HL-60/S4 (cell line): Measurements from ENCODE around the gene DNM3.

ENCODE experiments used
- in situ Hi-C: fragments of 300-500 bp; cut with MboI; formaldehyde crosslinking; loops from 2 replicates; pipeline ENCODE4 v1.14.3; 2022; ENCODE audit warnings: low sequenced_read_pairs

Gene DNM3

GRCh38 chr1:172162236-172162635 lies 320.9 kb downstream of the DNM3 start:
- in situ Hi-C loops = no loop called here

- in situ Hi-C loops = no loop called here
Observed at GRCh38 chr1:172163498-172164215, 322.4 kb downstream of the DNM3 start.

- in situ Hi-C loops = no loop called here
Observed at GRCh38 chr1:172165403-172165802, 324.1 kb downstream of the DNM3 start.

- in situ Hi-C loops = no loop called here
Observed at GRCh38 chr1:172167796-172168596, 326.7 kb downstream of the DNM3 start.

GRCh38 chr1:172168597-172168872 lies 327.2 kb downstream of the DNM3 start:
- in situ Hi-C loops = no loop called here

GRCh38 chr1:172169836-172170235 lies 328.5 kb downstream of the DNM3 start:
- in situ Hi-C loops = no loop called here

GRCh38 chr1:172172352-172172831 lies 331.1 kb downstream of the DNM3 start:
- in situ Hi-C loops = no loop called here

- in situ Hi-C loops = no loop called here
Observed at GRCh38 chr1:172176206-172176605, 334.9 kb downstream of the DNM3 start.

- in situ Hi-C loops = no loop called here
Observed at GRCh38 chr1:172177849-172178248, 336.6 kb downstream of the DNM3 start.

GRCh38 chr1:172178886-172179285 lies 337.6 kb downstream of the DNM3 start:
- in situ Hi-C loops = no loop called here

- in situ Hi-C loops = no loop called here
Observed at GRCh38 chr1:172179918-172180317, 338.6 kb downstream of the DNM3 start.

GRCh38 chr1:172180501-172181285 lies 339.4 kb downstream of the DNM3 start:
- in situ Hi-C loops = no loop called here

GRCh38 chr1:172184506-172185191 lies 343.4 kb downstream of the DNM3 start:
- in situ Hi-C loops = no loop called here

GRCh38 chr1:172185211-172185610 lies 343.9 kb downstream of the DNM3 start:
- in situ Hi-C loops = no loop called here

GRCh38 chr1:172185996-172186395 lies 344.7 kb downstream of the DNM3 start:
- in situ Hi-C loops = no loop called here

GRCh38 chr1:172201572-172201971 lies 360.3 kb downstream of the DNM3 start:
- in situ Hi-C loops = no loop called here

GRCh38 chr1:172203135-172203823 lies 362.0 kb downstream of the DNM3 start:
- in situ Hi-C loops = no loop called here

- in situ Hi-C loops = no loop called here
Observed at GRCh38 chr1:172203902-172204301, 362.6 kb downstream of the DNM3 start.

GRCh38 chr1:172206256-172206655 lies 365.0 kb downstream of the DNM3 start:
- in situ Hi-C loops = no loop called here

GRCh38 chr1:172208635-172209034 lies 367.3 kb downstream of the DNM3 start:
- in situ Hi-C loops = no loop called here
